Measurements from ENCODE around the gene MSS51. TPM values are rescaled to one million over a fixed set of nuclear protein-coding genes. Genes with fewer than 3 reads are reported as not detected.
A peak's percentile ranks its signal among the peaks of the same experiment; 100 is the strongest.

Gene MSS51
- total and polyA plus RNA-seq, 7 donors: 2.0 to 253 (median 17.0) TPM

DNA sequence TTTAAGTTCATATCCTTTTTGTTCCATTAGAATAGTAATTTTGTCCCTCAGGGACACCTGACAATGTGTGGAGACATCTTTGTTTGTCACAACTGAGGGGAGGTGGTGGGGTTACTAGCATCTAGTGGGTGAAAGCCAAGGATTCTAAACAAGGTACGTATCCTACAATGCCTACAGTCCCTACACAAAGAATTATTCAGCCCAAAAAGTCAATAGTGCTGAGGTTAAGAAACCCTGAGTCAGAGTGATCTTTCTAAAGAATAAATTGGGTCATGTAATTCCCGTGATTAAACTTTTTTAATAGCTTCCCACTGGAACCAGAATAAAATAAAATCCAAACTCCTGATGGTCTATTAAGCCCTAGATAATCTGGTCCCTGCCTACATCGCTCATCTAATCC is 16.8 kb downstream of the MSS51 start:
- WGBS, 3 donors: 78 to 93% (median 82%) methylated on average over 3 of the region's 3 CpGs
- intact Hi-C loops (cut with DNase I): no loop called here
- Histone ChIP-seq H3K36me3 (ENCODE audit: insufficient read depth in 1 of 2, low read depth in 1 of 2) (peaks cover 0 to 17% of the 10 kb centered on the region in 2 donors), H3K9me3 (no peaks in the 10 kb centered on the region), H3K4me3 (no peak overlapping the region), H3K27ac (peak overlapping the region; percentile 48), H3K4me1 (peaks cover 27% of the 10 kb centered on the region), H3K27me3 (ENCODE audit: insufficient read depth in 3 of 3, low read length in 2 of 3) (no peaks in the 10 kb centered on the region)
- TF ChIP-seq, protein P1, sequence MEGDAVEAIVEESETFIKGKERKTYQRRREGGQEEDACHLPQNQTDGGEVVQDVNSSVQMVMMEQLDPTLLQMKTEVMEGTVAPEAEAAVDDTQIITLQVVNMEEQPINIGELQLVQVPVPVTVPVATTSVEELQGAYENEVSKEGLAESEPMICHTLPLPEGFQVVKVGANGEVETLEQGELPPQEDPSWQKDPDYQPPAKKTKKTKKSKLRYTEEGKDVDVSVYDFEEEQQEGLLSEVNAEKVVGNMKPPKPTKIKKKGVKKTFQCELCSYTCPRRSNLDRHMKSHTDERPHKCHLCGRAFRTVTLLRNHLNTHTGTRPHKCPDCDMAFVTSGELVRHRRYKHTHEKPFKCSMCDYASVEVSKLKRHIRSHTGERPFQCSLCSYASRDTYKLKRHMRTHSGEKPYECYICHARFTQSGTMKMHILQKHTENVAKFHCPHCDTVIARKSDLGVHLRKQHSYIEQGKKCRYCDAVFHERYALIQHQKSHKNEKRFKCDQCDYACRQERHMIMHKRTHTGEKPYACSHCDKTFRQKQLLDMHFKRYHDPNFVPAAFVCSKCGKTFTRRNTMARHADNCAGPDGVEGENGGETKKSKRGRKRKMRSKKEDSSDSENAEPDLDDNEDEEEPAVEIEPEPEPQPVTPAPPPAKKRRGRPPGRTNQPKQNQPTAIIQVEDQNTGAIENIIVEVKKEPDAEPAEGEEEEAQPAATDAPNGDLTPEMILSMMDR (IDR thresholded peaks at IDR 0.05): no peak
- ATAC-seq (no peak), DNase-seq (no peak)

DNA sequence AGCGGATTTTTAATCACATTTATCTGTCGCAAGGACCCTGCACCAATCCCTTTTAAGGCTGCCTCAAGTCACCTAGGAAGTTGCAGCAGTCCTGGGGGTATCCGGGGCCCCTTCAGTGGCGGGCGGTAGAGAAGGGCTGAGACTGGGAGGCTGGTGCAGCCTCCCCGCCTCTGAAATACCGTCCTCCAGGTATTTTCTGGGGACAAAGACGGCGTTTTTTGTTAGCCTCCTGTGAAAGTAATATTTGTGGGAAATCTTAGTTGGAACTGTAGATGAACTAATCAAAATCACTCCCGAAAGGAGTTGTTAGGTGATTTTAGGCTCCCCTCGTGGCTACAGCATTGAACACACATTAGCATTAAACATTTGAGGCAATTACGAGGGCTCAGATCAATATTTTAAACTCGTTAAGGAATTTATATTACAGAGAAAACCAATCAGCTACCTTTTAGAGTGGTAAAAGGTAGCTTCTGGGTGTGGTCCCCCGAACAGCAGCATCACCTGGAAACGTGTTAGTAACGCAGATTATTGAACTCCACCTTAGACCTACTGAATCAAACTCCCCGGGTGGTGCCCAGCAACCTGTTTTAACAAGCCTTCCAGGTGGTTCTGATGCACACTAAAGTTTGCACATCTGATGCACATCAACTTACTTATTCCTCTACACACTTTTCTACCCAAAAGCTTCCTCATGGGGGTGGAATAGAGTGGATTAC is 19.0 kb downstream of the MSS51 start:
- peak in 2 of 4 donors; percentile 13 to 23 for ATAC-seq
- Histone ChIP-seq H3K9me3 (no peaks in the 10 kb centered on the region), H3K4me1 (peaks cover 33% of the 10 kb centered on the region), H3K4me3 (peak overlapping the region; percentile 79), H3K27ac (peak overlapping the region; percentile 95), H3K36me3 (ENCODE audit: insufficient read depth in 1 of 2, low read depth in 1 of 2) (no peaks in the 10 kb centered on the region), H3K27me3 (ENCODE audit: insufficient read depth in 3 of 3, low read length in 2 of 3) (no peaks in the 10 kb centered on the region)
- WGBS, 3 donors: 5% methylated on average over 17 of the region's 17 CpGs
- TF ChIP-seq, protein P1 (IDR thresholded peaks at IDR 0.05): no peak
- no peak for DNase-seq
- intact Hi-C loops (cut with DNase I): loop anchor here in 1 of 2 donors (5.0 kb wide), 1 partner anchor 83 kb away; the partner anchor contains the start of gene PPP3CB

GRCh38 chr10:73413528-73414229 is 19.7 kb downstream of the MSS51 start, which contains the start of gene ANXA7:
ANXA7 (minus strand) TSS chr10:73414058; CDS start chr10:73400856, 13,202 bp downstream.
- Histone ChIP-seq H3K4me1 (peaks cover 35% of the 10 kb centered on the region), H3K4me3 (peak within 1 kb of the TSS; percentile 79), H3K36me3 (ENCODE audit: insufficient read depth in 1 of 2, low read depth in 1 of 2) (no peaks in the 10 kb centered on the region), H3K9me3 (no peaks in the 10 kb centered on the region), H3K27me3 (ENCODE audit: insufficient read depth in 3 of 3, low read length in 2 of 3) (no peaks in the 10 kb centered on the region), H3K27ac (peak within 1 kb of the TSS; percentile 95)
- TF ChIP-seq, protein P1 (IDR thresholded peaks at IDR 0.05): peak; percentile 21
- ATAC-seq (peak; percentile 91 to 96 (median 94)), DNase-seq (peak; percentile 95 to 96)
- intact Hi-C loops (cut with DNase I): loop anchor here in 1 of 2 donors (5.0 kb wide), 1 partner anchor 84 kb away; the partner anchor contains the start of gene PPP3CB
- 0 to 1% (median 0%) methylated on average over 43 to 62 of the region's 62 CpGs for WGBS, 3 donors

DNA sequence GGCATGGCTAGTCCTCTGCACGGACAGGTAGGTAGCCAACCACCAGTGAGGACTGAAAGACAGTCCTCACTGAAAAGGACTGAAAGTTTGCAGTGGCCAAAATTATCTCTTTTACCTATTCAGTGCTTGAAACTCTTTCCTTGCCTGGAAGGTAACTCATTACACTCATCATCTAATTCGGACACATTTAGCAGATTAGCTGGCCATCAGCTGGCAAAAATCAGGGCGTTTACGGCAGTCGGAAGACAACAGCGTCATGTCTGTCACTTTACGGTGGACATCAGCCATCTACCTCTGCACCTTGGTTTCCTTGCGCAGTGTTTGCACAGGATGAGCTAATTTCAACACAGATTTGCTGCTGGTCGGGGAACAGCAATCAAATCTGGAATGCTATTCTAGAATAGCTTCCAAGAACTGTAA is 20.2 kb downstream of the MSS51 start:
- H3K4me3 ChIP-seq: peak overlapping the region; percentile 79
- H3K27ac ChIP-seq: peak overlapping the region; percentile 95
- TF ChIP-seq, protein P1 (IDR thresholded peaks at IDR 0.05): no peak
- H3K9me3 ChIP-seq: no peaks in the 10 kb centered on the region
- ATAC-seq (peak; percentile 54 to 74 (median 60)), DNase-seq (peak in 1 of 2 donors; percentile 63)
- no peaks in the 10 kb centered on the region for H3K27me3 ChIP-seq (ENCODE audit: insufficient read depth in 3 of 3, low read length in 2 of 3)
- H3K4me1 ChIP-seq: peaks cover 39% of the 10 kb centered on the region
- 1% methylated on average over 9 of the region's 9 CpGs for WGBS, 3 donors
- intact Hi-C loops (cut with DNase I): loop anchor here in 1 of 2 donors (5.0 kb wide), 1 partner anchor 84 kb away; the partner anchor contains the start of gene PPP3CB
- no peaks in the 10 kb centered on the region for H3K36me3 ChIP-seq (ENCODE audit: insufficient read depth in 1 of 2, low read depth in 1 of 2)
